IPS-18a (cell line): Measurements from ENCODE around the gene NEK4.

ENCODE experiments used
- H3K27ac ChIP-seq: one replicate; pipeline ENCODE4 v1.5.1; 2013; ENCODE audit warnings: low read length
- H3K27me3 ChIP-seq: one replicate; pipeline ENCODE4 v1.6.1; 2013; ENCODE audit warnings: mild to moderate bottlenecking, low read length; ENCODE audit not compliant: control insufficient read depth, insufficient read depth
- H3K36me3 ChIP-seq: one replicate; pipeline ENCODE4 v1.6.1; 2013; ENCODE audit warnings: low read depth, low read length; ENCODE audit not compliant: control insufficient read depth
- H3K4me1 ChIP-seq: one replicate; pipeline ENCODE4 v1.6.1; 2013; ENCODE audit warnings: low read depth, low read length; ENCODE audit not compliant: control insufficient read depth
- H3K4me3 ChIP-seq: one replicate; pipeline ENCODE4 v1.5.1; 2013; ENCODE audit warnings: low read length
- H3K9ac ChIP-seq: one replicate; pipeline ENCODE4 v1.6.1; 2013; ENCODE audit warnings: mild to moderate bottlenecking, low read length, moderate library complexity
- H3K9me3 ChIP-seq: one replicate; pipeline ENCODE4 v1.6.1; 2013; ENCODE audit warnings: low read depth, low read length; ENCODE audit not compliant: control insufficient read depth

NEK4 gene

DNA sequence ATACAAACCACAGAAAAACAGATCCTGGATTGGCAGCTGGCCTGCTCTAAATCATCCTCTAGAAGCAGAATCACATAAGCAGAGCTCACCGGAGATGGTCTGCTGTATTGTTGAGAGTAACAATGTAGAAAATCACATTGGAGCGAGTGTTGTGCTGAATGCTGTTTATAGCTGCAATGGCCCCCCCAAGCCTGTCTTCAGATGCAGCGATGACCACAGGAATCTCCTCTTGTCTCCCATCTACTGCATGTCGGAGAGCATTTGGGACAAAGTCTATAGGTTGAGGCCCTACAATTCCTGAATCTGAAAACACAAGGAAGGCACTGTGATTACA is 73.1 kb downstream of the NEK4 start:
- Histone ChIP-seq H3K27me3 (no peaks in the 10 kb centered on the region), H3K4me3 (no peak overlapping the region), H3K9me3 (no peaks in the 10 kb centered on the region), H3K36me3 (peaks cover 53% of the 10 kb centered on the region), H3K9ac (no peak overlapping the region), H3K4me1 (no peaks in the 10 kb centered on the region), H3K27ac (no peak overlapping the region)

DNA sequence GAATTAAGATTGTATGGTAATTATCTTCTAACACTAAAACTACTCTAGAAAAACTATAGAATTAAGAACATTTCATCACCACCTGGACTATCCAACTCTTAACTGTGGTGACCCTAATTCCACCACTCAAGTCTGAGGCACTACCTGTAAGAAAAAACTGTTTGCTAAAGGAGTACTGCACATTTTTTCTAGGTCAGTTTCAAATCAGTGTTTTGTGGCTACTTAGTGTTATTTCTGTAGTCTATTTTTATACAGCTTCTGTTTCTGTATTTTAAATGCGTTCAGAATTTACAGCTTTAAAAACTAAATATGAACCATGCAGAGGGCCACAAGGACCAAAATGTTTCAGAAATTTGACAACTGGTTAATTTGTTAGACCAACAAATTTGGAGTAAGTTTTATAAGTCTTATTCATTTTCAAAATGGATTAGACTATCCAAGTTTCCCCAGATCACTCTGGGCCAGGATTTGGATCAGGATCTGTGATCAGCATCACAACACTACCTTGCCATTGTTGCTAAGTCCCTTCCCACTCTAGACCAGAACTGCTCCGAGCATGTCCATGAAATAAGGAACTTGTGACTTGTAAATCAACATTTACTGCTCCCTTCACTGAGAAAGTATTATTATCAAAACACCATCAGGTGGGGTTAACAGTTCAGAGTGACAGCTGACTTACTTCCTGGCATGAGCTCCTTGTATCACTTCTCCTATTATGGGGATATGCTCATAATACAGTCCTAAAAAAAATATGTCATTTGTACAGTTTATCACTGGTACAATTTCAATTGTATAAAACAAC is 73.7 kb downstream of the NEK4 start:
- no peaks in the 10 kb centered on the region for H3K27me3 ChIP-seq
- H3K36me3 ChIP-seq: peaks cover 59% of the 10 kb centered on the region
- H3K4me3 ChIP-seq: no peak overlapping the region
- no peak overlapping the region for H3K27ac ChIP-seq
- no peak overlapping the region for H3K9ac ChIP-seq
- no peaks in the 10 kb centered on the region for H3K9me3 ChIP-seq
- no peaks in the 10 kb centered on the region for H3K4me1 ChIP-seq

DNA sequence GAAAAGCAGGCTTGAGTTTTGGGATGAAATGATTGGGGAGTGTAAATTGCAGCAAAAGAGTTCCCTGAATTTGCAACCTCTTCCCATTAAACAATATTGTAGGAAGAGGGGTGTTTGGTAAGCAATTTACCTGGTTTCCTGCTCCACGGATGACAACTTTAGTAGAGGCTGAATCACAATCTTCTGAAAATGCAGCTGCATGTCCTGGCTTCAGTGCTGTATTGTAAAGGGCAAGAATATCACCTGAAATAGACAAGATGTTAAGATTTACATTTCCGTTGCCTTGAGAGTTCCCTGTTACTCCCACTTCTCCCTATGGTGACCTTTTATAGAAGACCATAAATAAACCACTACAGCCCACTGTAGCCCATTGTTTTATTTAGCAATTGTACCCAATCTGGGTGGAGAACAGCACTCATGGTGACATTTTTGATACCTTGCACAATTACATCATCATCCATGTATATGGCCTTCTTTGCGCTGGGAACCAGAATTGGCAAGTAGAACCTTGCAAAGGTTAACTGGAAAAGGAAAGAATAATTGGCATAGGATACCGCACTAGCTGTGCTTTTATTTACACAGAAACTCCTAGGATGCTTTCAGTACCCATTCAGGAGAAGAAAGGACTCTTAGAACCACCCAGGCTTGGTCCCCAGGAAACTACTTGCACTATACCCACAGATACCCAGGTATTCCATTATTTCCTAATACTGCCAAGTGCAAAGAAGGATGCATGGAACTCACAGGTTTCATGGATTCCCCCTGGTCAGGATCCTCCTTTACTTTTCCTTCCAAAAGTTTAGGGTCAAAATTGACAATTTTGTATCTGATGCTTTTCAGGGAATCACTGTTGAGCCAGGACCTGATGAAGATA is 74.7 kb downstream of the NEK4 start:
- peaks cover 69% of the 10 kb centered on the region for H3K36me3 ChIP-seq
- no peaks in the 10 kb centered on the region for H3K4me1 ChIP-seq
- H3K27ac ChIP-seq: no peak overlapping the region
- no peaks in the 10 kb centered on the region for H3K9me3 ChIP-seq
- no peak overlapping the region for H3K9ac ChIP-seq
- H3K4me3 ChIP-seq: no peak overlapping the region
- H3K27me3 ChIP-seq: no peaks in the 10 kb centered on the region

DNA sequence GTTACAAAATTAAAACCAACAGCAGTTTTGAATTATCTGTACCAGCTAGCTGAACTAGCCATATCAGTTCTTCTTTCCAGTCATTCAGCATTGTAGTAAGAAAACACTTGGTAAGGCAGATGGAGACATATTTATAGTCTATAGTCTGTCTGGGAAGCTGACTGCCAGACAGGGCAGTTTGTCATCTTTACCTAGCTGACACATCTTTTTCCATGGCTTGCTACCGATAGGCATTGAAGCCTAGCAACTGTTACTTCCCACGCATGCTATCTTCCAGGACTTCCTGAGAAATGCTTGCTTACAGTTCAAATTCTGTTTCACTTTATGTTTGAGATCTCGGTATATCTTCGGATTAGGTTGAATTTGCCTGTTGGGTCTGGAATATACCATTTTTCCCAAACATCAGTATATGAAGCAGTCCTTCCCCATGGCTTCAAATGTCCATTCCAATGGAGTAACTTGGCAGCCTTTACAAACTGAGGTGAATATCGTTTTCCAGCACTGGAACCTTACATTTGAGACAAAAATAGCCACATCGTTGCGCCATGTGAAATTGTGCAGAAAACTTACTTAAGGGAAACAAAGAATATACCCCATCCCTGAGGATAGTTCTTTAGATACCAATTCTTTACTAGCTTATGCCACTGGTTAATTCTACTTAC is 76.1 kb downstream of the NEK4 start:
- Histone ChIP-seq H3K9me3 (no peaks in the 10 kb centered on the region), H3K36me3 (peaks cover 83% of the 10 kb centered on the region), H3K4me1 (no peaks in the 10 kb centered on the region), H3K27ac (no peak overlapping the region), H3K4me3 (no peak overlapping the region), H3K9ac (no peak overlapping the region), H3K27me3 (no peaks in the 10 kb centered on the region)

DNA sequence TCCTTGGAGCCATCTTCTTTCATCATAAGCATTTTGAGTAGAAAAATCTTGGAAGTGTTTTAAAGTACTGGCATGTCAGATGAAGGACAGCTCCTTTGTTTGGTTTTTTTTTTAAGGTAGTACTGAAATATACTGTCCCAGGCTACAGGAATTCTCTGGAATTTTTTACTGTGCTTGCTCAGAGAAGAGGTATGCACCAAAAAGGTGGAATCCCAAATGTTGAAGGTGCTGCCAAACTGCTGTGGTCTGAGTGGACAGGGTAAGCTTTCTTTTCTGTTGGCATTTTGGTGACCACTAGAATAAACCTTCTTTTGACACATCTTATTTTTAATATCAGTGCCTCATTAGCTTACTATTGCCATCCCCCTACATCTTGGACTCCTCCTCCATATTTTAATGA is 77.7 kb downstream of the NEK4 start:
- no peak overlapping the region for H3K27ac ChIP-seq
- H3K9ac ChIP-seq: no peak overlapping the region
- H3K36me3 ChIP-seq: peaks cover 98% of the 10 kb centered on the region
- H3K4me3 ChIP-seq: no peak overlapping the region
- H3K27me3 ChIP-seq: no peaks in the 10 kb centered on the region
- H3K4me1 ChIP-seq: no peaks in the 10 kb centered on the region
- H3K9me3 ChIP-seq: no peaks in the 10 kb centered on the region

DNA sequence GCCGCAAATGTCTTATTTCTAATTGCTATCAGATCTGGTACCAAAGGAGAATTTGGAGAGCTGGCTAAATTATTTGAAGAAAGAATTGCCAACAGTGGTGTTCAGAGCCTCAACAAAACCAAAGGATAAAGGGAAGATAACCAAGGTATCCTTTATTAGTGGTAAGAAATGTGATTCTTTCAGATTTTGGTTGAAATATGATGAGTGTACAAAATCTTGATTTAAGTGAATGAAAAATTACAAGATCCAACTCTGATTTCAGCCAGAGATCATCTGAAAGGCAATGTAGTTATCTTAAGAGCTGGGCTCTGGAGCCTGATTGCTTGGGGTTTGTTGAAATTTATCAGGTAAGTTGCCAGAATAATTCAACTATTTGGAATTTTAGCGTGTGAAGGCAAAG is 80.2 kb downstream of the NEK4 start:
- Histone ChIP-seq H3K27ac (no peak overlapping the region), H3K4me3 (no peak overlapping the region), H3K4me1 (no peaks in the 10 kb centered on the region), H3K9ac (no peak overlapping the region), H3K9me3 (no peaks in the 10 kb centered on the region), H3K36me3 (peaks cover 86% of the 10 kb centered on the region), H3K27me3 (no peaks in the 10 kb centered on the region)

DNA sequence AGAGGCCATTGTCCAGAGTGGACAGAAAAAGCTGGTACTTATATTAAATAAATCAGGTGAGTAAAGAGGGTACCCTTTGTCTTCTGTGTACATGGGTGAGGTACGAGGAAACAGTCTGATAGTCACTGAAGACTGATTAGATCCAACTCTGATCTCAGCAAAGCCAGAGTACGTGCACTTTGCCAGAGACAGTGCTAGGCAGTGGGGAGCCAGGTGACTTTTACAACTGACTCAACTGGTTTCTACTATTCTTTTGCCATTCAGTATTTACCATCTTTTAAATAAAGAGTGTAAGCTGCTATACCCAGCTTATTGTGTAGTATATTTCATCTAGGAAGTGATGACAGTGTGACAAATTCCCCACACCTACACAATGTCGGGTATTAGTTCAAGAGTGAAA is 81.6 kb downstream of the NEK4 start:
- Histone ChIP-seq H3K27me3 (no peaks in the 10 kb centered on the region), H3K9me3 (no peaks in the 10 kb centered on the region), H3K36me3 (peaks cover 73% of the 10 kb centered on the region), H3K4me1 (peaks cover 5% of the 10 kb centered on the region), H3K9ac (no peak overlapping the region), H3K4me3 (no peak overlapping the region), H3K27ac (no peak overlapping the region)

DNA sequence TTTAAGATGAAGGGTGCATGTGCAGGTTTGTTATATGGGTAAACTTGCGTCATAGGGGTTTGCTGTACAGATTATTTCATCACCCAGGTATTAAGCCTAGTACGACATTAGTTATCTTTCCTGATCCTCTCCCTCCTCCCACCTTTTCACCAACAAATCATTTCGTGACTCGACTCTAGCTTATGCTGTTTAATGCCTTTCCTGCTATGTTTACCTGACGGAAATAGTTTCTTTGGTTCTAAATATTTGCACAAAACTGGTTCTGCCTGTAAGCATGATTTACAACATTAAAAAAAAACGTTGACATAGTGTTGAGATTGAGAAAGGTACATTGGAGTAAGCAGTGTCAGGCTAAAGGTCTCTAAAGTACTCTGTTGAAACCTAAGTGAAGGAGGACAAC is 82.5 kb downstream of the NEK4 start:
- Histone ChIP-seq H3K36me3 (peaks cover 64% of the 10 kb centered on the region), H3K4me1 (peaks cover 6% of the 10 kb centered on the region), H3K9me3 (no peaks in the 10 kb centered on the region), H3K4me3 (no peak overlapping the region), H3K9ac (no peak overlapping the region), H3K27me3 (no peaks in the 10 kb centered on the region), H3K27ac (no peak overlapping the region)

DNA sequence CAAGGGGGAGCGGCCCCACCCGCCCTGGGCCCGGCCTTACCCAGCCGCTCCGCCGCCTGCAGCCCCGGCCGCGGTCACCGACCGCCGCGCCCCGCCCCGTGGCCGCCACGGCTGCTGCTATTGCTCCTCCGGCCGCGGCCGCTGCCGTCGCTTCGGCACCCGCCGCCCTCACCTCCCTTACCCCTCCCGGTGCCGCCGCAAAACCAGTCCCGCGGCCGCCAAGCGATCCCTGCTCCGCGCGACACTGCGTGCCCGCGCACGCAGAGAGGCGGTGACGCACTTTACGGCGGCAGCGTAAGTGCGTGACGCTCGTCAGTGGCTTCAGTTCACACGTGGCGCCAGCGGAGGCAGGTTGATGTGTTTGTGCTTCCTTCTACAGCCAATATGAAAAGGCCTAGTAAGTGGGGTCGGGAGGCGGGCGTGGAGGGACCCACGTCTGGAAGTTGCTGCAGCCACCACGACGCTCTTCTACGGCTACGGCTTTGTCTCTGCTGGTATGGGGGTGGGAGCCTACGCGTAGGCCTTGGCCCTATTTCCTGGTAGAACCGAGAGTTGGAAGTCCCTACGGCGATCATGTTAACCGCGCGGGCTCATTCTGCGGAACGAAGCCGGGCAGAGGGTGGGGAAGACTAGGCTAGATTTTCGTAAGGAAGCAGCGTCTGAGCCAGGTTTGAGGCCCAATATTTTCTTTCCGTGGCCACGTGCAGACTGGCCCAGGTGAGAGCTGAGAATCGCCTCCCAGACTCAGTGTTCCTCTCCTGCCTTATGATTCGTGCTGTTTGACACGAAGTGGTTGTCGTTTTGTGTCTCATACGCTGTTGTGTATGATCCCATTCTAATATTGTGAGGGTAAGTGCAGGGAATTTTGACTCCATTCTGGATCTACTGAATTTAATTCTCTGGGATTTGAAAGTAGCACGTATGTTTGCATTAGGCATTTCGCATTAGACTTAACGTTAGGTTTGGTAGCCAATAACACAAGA is 84.7 kb downstream of the NEK4 start, which contains the start of the genes GNL3 and PBRM1:
TSS of gene GNL3 (plus strand) at position 324 of the 983 bp plus-strand sequence. CDS start at position 385, 61 bp downstream.
TSS of gene PBRM1 (minus strand) at position 205 of the 983 bp plus-strand sequence.
- Histone ChIP-seq H3K4me1 (peaks cover 6% of the 10 kb centered on the region), H3K4me3 (peak within 1 kb of the TSS; percentile 99), H3K9ac (peak within 1 kb of the TSS; percentile 97), H3K27ac (peak within 1 kb of the TSS; percentile 89), H3K27me3 (no peaks in the 10 kb centered on the region), H3K36me3 (peaks cover 47% of the 10 kb centered on the region), H3K9me3 (no peaks in the 10 kb centered on the region)

DNA sequence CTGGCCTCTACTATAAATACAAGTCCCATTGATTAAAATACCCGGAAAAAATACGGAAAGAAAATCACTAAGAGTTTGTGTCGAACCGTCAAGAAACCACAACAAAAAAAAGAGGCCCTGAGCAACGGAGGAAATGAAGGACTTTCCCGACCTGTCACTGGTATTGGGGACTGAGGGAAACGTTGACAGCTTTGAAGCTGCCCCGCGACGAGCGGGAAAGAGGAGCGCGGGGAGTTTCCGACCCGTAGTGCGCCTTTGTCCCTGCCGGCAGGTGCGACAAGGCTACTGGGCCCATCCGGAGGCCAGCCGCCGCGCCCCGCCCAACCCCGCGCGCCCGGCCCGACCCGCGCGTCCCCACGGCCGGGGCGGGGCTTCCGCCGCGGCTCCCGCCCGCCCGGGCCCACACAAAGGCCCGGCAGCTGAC is 85.4 kb downstream of the NEK4 start:
- H3K36me3 ChIP-seq: peaks cover 44% of the 10 kb centered on the region
- H3K4me1 ChIP-seq: peaks cover 6% of the 10 kb centered on the region
- no peaks in the 10 kb centered on the region for H3K27me3 ChIP-seq
- peak overlapping the region; percentile 97 for H3K9ac ChIP-seq
- H3K4me3 ChIP-seq: peak overlapping the region; percentile 99
- no peaks in the 10 kb centered on the region for H3K9me3 ChIP-seq
- peak overlapping the region; percentile 33 for H3K27ac ChIP-seq
